Muscle layer of colon (tissue), 2 donors: ENCODE measurements around the gene GON4L.

Experiments
- H3K27ac ChIP-seq: one replicate; pipeline ENCODE4 v1.7.0; 2013; ENCODE audit warnings: low read depth, mild to moderate bottlenecking, low read length, moderate library complexity
- H3K27me3 ChIP-seq, 2 donors: one replicate each; pipeline ENCODE4 v1.7.0; 2013; ENCODE audit warnings: low read length in 2 of 2, mild to moderate bottlenecking in 2 of 2; ENCODE audit not compliant: insufficient read depth in 2 of 2, control insufficient read depth in 1 of 2
- H3K36me3 ChIP-seq: one replicate; pipeline ENCODE4 v1.7.0; 2013; ENCODE audit warnings: mild to moderate bottlenecking, low read length; ENCODE audit not compliant: insufficient read depth
- H3K4me1 ChIP-seq: one replicate; pipeline ENCODE4 v1.7.0; 2013; ENCODE audit warnings: mild to moderate bottlenecking, low read length; ENCODE audit not compliant: insufficient read depth
- H3K4me3 ChIP-seq, 2 donors: one replicate each; pipeline ENCODE4 v1.7.0; 2013; ENCODE audit warnings: low read length in 2 of 2, low read depth in 1 of 2, mild to moderate bottlenecking in 1 of 2, moderate library complexity in 1 of 2
- H3K9ac ChIP-seq: one replicate; pipeline ENCODE4 v1.7.0; 2013; ENCODE audit warnings: low read length
- H3K9me3 ChIP-seq: one replicate; pipeline ENCODE4 v1.7.0; 2013; ENCODE audit warnings: mild to moderate bottlenecking, low read length
- donor health status: abdominal sarcoma.
- donor health status: Adenocarcinoma of cecum.

GON4L gene

GRCh38 chr1:155867766-155868165 is 10.8 kb upstream of the GON4L start:
- Histone ChIP-seq H3K4me3 (no peak overlapping the region), H3K27me3 (no peaks in the 10 kb centered on the region), H3K4me1 (peaks cover 9% of the 10 kb centered on the region), H3K9me3 (no peaks in the 10 kb centered on the region), H3K9ac (no peak overlapping the region), H3K27ac (no peak overlapping the region), H3K36me3 (no peaks in the 10 kb centered on the region)

GRCh38 chr1:155864393-155864792 is 7.4 kb upstream of the GON4L start:
- H3K9me3 ChIP-seq = no peaks in the 10 kb centered on the region
- peaks cover 8% of the 10 kb centered on the region for H3K4me1 ChIP-seq
- H3K9ac ChIP-seq = no peak overlapping the region
- no peaks in the 10 kb centered on the region for H3K36me3 ChIP-seq
- H3K27me3 ChIP-seq = no peaks in the 10 kb centered on the region
- H3K27ac ChIP-seq = no peak overlapping the region
- no peak overlapping the region for H3K4me3 ChIP-seq

GRCh38 chr1:155861896-155862295 is 4.9 kb upstream of the GON4L start:
- no peaks in the 10 kb centered on the region for H3K9me3 ChIP-seq
- no peak overlapping the region for H3K9ac ChIP-seq
- no peaks in the 10 kb centered on the region for H3K27me3 ChIP-seq
- H3K27ac ChIP-seq = no peak overlapping the region
- H3K4me1 ChIP-seq = peaks cover 15% of the 10 kb centered on the region
- no peak overlapping the region for H3K4me3 ChIP-seq
- H3K36me3 ChIP-seq = no peaks in the 10 kb centered on the region

- Histone ChIP-seq H3K36me3 (no peaks in the 10 kb centered on the region), H3K4me3 (no peak overlapping the region), H3K9ac (peak overlapping the region; percentile 33), H3K27ac (peak overlapping the region; percentile 50), H3K9me3 (no peaks in the 10 kb centered on the region), H3K27me3 (no peaks in the 10 kb centered on the region), H3K4me1 (peaks cover 22% of the 10 kb centered on the region)
These were observed 4.0 kb upstream of the GON4L start for GRCh38 chr1:155860970-155861510.

GRCh38 chr1:155859881-155860871 is 3.2 kb upstream of the GON4L start:
- Histone ChIP-seq H3K9me3 (no peaks in the 10 kb centered on the region), H3K9ac (peak overlapping the region; percentile 33), H3K27ac (peak overlapping the region; percentile 50), H3K27me3 (no peaks in the 10 kb centered on the region), H3K36me3 (no peaks in the 10 kb centered on the region), H3K4me1 (peaks cover 23% of the 10 kb centered on the region), H3K4me3 (peak overlapping the region; percentile 29 to 68)

GRCh38 chr1:155859234-155859829 is 2.3 kb upstream of the GON4L start, which contains the start of gene SYT11:
Gene SYT11 (plus strand): TSS chr1:155859567. CDS start chr1:155859762, 195 bp downstream.
- peak within 1 kb of the TSS; percentile 79 for H3K27ac ChIP-seq
- peak within 1 kb of the TSS; percentile 29 to 68 for H3K4me3 ChIP-seq
- H3K27me3 ChIP-seq = no peaks in the 10 kb centered on the region
- H3K36me3 ChIP-seq = peaks cover 6% of the 10 kb centered on the region
- peaks cover 23% of the 10 kb centered on the region for H3K4me1 ChIP-seq
- H3K9ac ChIP-seq = peak within 1 kb of the TSS; percentile 64
- H3K9me3 ChIP-seq = no peaks in the 10 kb centered on the region

GRCh38 chr1:155858800-155859233 is 1.8 kb upstream of the GON4L start:
- Histone ChIP-seq H3K27me3 (no peaks in the 10 kb centered on the region), H3K4me1 (peaks cover 23% of the 10 kb centered on the region), H3K36me3 (peaks cover 9% of the 10 kb centered on the region), H3K27ac (peak overlapping the region; percentile 79), H3K9me3 (no peaks in the 10 kb centered on the region), H3K9ac (peak overlapping the region; percentile 64), H3K4me3 (peak overlapping the region in 1 of 2 donors; percentile 68)

GRCh38 chr1:155856257-155856974 is 598 bp downstream of the GON4L start:
- Histone ChIP-seq H3K36me3 (peaks cover 9% of the 10 kb centered on the region), H3K27ac (peak overlapping the region; percentile 36), H3K9ac (peak overlapping the region; percentile 86), H3K27me3 (no peaks in the 10 kb centered on the region), H3K9me3 (no peaks in the 10 kb centered on the region), H3K4me3 (peak overlapping the region; percentile 72 to 95), H3K4me1 (peaks cover 23% of the 10 kb centered on the region)

GRCh38 chr1:155850345-155850744 is 6.7 kb downstream of the GON4L start:
- H3K4me3 ChIP-seq = no peak overlapping the region
- no peaks in the 10 kb centered on the region for H3K9me3 ChIP-seq
- H3K4me1 ChIP-seq = no peaks in the 10 kb centered on the region
- H3K27me3 ChIP-seq = no peaks in the 10 kb centered on the region
- peaks cover 9% of the 10 kb centered on the region for H3K36me3 ChIP-seq
- H3K9ac ChIP-seq = no peak overlapping the region
- no peak overlapping the region for H3K27ac ChIP-seq

- no peak overlapping the region for H3K4me3 ChIP-seq
- no peaks in the 10 kb centered on the region for H3K9me3 ChIP-seq
- no peak overlapping the region for H3K9ac ChIP-seq
- no peaks in the 10 kb centered on the region for H3K4me1 ChIP-seq
- H3K27me3 ChIP-seq = no peaks in the 10 kb centered on the region
- no peak overlapping the region for H3K27ac ChIP-seq
- peaks cover 4% of the 10 kb centered on the region for H3K36me3 ChIP-seq
These were observed 9.0 kb downstream of the GON4L start for GRCh38 chr1:155847823-155848529.
